ENCODE results near the gene SMYD3.

DNA sequence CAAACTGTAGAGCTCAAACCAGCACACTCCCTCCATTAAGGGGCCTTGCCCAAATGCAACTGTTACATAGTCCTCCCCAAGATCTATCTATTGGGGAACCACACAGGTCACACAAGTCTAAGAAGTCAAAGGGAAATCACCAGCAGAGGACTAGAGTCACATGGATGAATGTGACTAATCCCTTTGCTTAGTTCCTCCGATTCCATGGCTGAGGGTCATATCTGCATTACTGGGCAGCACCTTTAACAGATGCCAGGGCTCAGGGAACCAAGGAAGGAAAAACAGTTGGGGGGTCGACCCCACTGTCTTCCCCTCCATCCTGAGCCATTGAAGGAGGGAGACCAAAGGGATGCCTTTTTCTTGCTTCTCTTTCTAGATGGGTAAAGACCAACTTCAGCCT, 23.4 kb upstream of the SMYD3 start:
- TF ChIP-seq, protein P1, sequence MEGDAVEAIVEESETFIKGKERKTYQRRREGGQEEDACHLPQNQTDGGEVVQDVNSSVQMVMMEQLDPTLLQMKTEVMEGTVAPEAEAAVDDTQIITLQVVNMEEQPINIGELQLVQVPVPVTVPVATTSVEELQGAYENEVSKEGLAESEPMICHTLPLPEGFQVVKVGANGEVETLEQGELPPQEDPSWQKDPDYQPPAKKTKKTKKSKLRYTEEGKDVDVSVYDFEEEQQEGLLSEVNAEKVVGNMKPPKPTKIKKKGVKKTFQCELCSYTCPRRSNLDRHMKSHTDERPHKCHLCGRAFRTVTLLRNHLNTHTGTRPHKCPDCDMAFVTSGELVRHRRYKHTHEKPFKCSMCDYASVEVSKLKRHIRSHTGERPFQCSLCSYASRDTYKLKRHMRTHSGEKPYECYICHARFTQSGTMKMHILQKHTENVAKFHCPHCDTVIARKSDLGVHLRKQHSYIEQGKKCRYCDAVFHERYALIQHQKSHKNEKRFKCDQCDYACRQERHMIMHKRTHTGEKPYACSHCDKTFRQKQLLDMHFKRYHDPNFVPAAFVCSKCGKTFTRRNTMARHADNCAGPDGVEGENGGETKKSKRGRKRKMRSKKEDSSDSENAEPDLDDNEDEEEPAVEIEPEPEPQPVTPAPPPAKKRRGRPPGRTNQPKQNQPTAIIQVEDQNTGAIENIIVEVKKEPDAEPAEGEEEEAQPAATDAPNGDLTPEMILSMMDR (IDR thresholded peaks at IDR 0.05 in 2 of 3, conservative IDR thresholded peaks at IDR 0.05 in 1 of 3; ENCODE audit: control insufficient read depth in 2 of 3, extremely low read depth in 1 of 3, insufficient read depth in 1 of 3, low read depth in 3 of 3, low read length in 3 of 3): no peak
- TF ChIP-seq BCLAF1 (IDR thresholded peaks at IDR 0.05) (no peak), CREM (IDR thresholded peaks at IDR 0.05; ENCODE audit: low read depth) (no peak), RAD21 (IDR thresholded peaks at IDR 0.05; ENCODE audit: insufficient read depth, low read depth, low read length) (no peak), RFX5 (IDR thresholded peaks at IDR 0.05; ENCODE audit: low read depth, low read length) (no peak), POLR2A (IDR thresholded peaks at IDR 0.05; ENCODE audit: low read depth, low read length) (no peak), CHD2 (IDR thresholded peaks at IDR 0.05; ENCODE audit: borderline replicate concordance, low read depth, low read length) (no peak), RCOR1 (conservative IDR thresholded peaks at IDR 0.05; ENCODE audit: low read depth, low read length) (no peak), HCFC1 (IDR thresholded peaks at IDR 0.05; ENCODE audit: low read length) (no peak), BACH1 (IDR thresholded peaks at IDR 0.05; ENCODE audit: borderline replicate concordance) (no peak), MYC (IDR thresholded peaks at IDR 0.05; ENCODE audit: insufficient read depth, insufficient read length, insufficient replicate concordance, low read length, severe bottlenecking) (no peak), SMAD5 (IDR thresholded peaks at IDR 0.05; ENCODE audit: low read depth) (no peak), EZH2 (IDR thresholded peaks at IDR 0.05; ENCODE audit: borderline replicate concordance, control insufficient read depth, low read depth, low read length) (no peak)
